Kidney (tissue), 14 donors: Measurements from ENCODE around the gene OTOG. TPM values are rescaled to one million over a fixed set of nuclear protein-coding genes. Genes with fewer than 3 reads are reported as not detected.

Experiments
- DNase-seq, 5 donors: peaks; one replicate each; pipeline ENCODE4 v3.0.0-alpha.2; 2013 to 2020
- FAIRE-seq: peaks from 2 replicates; lab custom pipeline; 2012; peaks lifted over from hg19 to GRCh38; lab: Jason Lieb, UNC
- H3K27ac ChIP-seq, 2 donors: one replicate each; pipeline ENCODE4 v1.7.0; 2013; ENCODE audit warnings: low read depth in 2 of 2, low read length in 2 of 2, inconsistent platforms in 1 of 2
- H3K27me3 ChIP-seq: one replicate; pipeline ENCODE4 v1.7.1; 2013; ENCODE audit warnings: low read length, inconsistent platforms; ENCODE audit not compliant: control insufficient read depth, insufficient read depth
- H3K36me3 ChIP-seq, 3 donors: one replicate each; pipeline versions ENCODE4 v1.7.0 to v1.7.1; 2013; ENCODE audit warnings: low read length in 3 of 3, control low read depth in 1 of 3, inconsistent platforms in 1 of 3; ENCODE audit not compliant: insufficient read depth in 3 of 3, control insufficient read depth in 2 of 3
- H3K4me1 ChIP-seq, 3 donors: one replicate each; pipeline versions ENCODE4 v1.7.0 to v1.7.1; 2013; ENCODE audit warnings: low read length in 3 of 3, inconsistent platforms in 1 of 3, low read depth in 1 of 3; ENCODE audit not compliant: control insufficient read depth in 2 of 3, insufficient read depth in 2 of 3
- H3K4me3 ChIP-seq, 3 donors: one replicate each; pipeline versions ENCODE4 v1.7.0 to v1.8.1; 2013; ENCODE audit warnings: low read length in 3 of 3, control low read depth in 1 of 3, inconsistent platforms in 1 of 3
- H3K9ac ChIP-seq, 3 donors: one replicate each; pipeline versions ENCODE4 v1.7.0 to v1.7.1; 2013; ENCODE audit warnings: low read length in 3 of 3, control low read depth in 1 of 3, inconsistent platforms in 1 of 3
- H3K9me3 ChIP-seq, 3 donors: one replicate each; pipeline versions ENCODE4 v1.7.0 to v1.7.1; 2013; ENCODE audit warnings: low read length in 3 of 3, control low read depth in 1 of 3, inconsistent platforms in 1 of 3; ENCODE audit not compliant: control insufficient read depth in 2 of 3, insufficient read depth in 1 of 3
- CTCF ChIP-seq: IDR thresholded peaks from 3 replicates; pipeline ENCODE4 v1.5.1; 2012; ENCODE audit warnings: mild to moderate bottlenecking, moderate library complexity, borderline replicate concordance; ENCODE audit not compliant: insufficient read depth; ENCODE audit errors: extremely low read depth
- intact Hi-C: fragments of 100-400 bp; cut with DNase I; formaldehyde crosslinking; loops from one replicate; pipeline ENCODE4 v1.11.1; 2022
- polyA plus RNA-seq: library from polyadenylated mRNA; stranded (reverse); fragments of 350-450 nt; fragmentation: Illumina TruSeq; extraction: RNeasy Lipid Tissue Mini Kit (QIAGEN cat#74804); gene quantifications from one replicate; pipeline ENCODE4 v1.2.3, GENCODE V29; 2014; ENCODE audit warnings: low read depth, low replicate concordance; ENCODE audit not compliant: insufficient read depth
- total RNA-seq: library from RNA; stranded (reverse); fragmentation: NEBNext Ultra II Directional; extraction: Animal tissue kit (Norgen Biotek cat#: 25700); gene quantifications from one replicate; pipeline ENCODE4 v1.2.1, GENCODE V29; 2021
- donor health status: control.
- donor health status: control.
- donor health status: control.
- donor health status: control.
- donor health status: control.
- donor health status: DM: yes; HTN: yes; CAD: no.
- donor health status: Normal renal cell carcinoma (clear cell type).

The OTOG gene
- total and polyA plus RNA-seq, 2 donors from 2014 or later = 0.06 TPM; not detected in 1

- no peaks in the 10 kb centered on the region for H3K36me3 ChIP-seq
- intact Hi-C loops = no loop called here
- no peak for FAIRE-seq
- H3K4me1 ChIP-seq = no peaks in the 10 kb centered on the region
- TF ChIP-seq CTCF = no peak
- no peak overlapping the region for H3K4me3 ChIP-seq
- H3K9ac ChIP-seq = no peak overlapping the region
- no peaks in the 10 kb centered on the region for H3K27me3 ChIP-seq
- no peaks in the 10 kb centered on the region for H3K9me3 ChIP-seq
- DNase-seq = peak in 1 of 5 donors; percentile 21
- H3K27ac ChIP-seq = no peak overlapping the region
These were observed 41.1 kb downstream of the OTOG start for GRCh38 chr11:17588166-17588565.

- Histone ChIP-seq H3K9me3 (no peaks in the 10 kb centered on the region), H3K4me3 (no peak overlapping the region), H3K4me1 (no peaks in the 10 kb centered on the region), H3K36me3 (no peaks in the 10 kb centered on the region), H3K9ac (no peak overlapping the region), H3K27ac (no peak overlapping the region), H3K27me3 (no peaks in the 10 kb centered on the region)
- intact Hi-C loops = no loop called here
- FAIRE-seq (no peak), DNase-seq (peak in 1 of 5 donors; percentile 12)
- TF ChIP-seq CTCF = no peak
These were observed 41.7 kb downstream of the OTOG start for GRCh38 chr11:17588721-17589120.

GRCh38 chr11:17590463-17590862 lies 43.4 kb downstream of the OTOG start:
- H3K9ac ChIP-seq = no peak overlapping the region
- H3K4me1 ChIP-seq = no peaks in the 10 kb centered on the region
- H3K27ac ChIP-seq = no peak overlapping the region
- TF ChIP-seq CTCF = no peak
- H3K9me3 ChIP-seq = no peaks in the 10 kb centered on the region
- intact Hi-C loops = loop anchor here (10.0 kb wide), 1 partner anchor 134 kb away; no protein-coding TSS in a partner anchor
- H3K36me3 ChIP-seq = no peaks in the 10 kb centered on the region
- no peak overlapping the region for H3K4me3 ChIP-seq
- FAIRE-seq (no peak), DNase-seq (peak in 1 of 5 donors; percentile 32)
- H3K27me3 ChIP-seq = no peaks in the 10 kb centered on the region

- Histone ChIP-seq H3K9ac (no peak overlapping the region), H3K27me3 (no peaks in the 10 kb centered on the region), H3K36me3 (no peaks in the 10 kb centered on the region), H3K4me3 (no peak overlapping the region), H3K27ac (no peak overlapping the region), H3K9me3 (no peaks in the 10 kb centered on the region), H3K4me1 (no peaks in the 10 kb centered on the region)
- intact Hi-C loops = loop anchor here (10.0 kb wide), 1 partner anchor 134 kb away; no protein-coding TSS in a partner anchor
- FAIRE-seq = no peak
- DNase-seq = peak in 1 of 5 donors; percentile 7
- TF ChIP-seq CTCF = no peak
These were observed 44.2 kb downstream of the OTOG start for GRCh38 chr11:17591293-17591692.
